Esophagus muscularis mucosa (tissue), 4 donors: ENCODE results near the gene FGF14. TPM values are rescaled to one million over a fixed set of nuclear protein-coding genes. Genes with fewer than 3 reads are reported as not detected.

ENCODE experiments used
- DNase-seq: peaks from one replicate; pipeline ENCODE4 v3.0.0-alpha.2; 2017; ENCODE audit errors: extremely low spot score
- H3K27ac ChIP-seq, 4 donors: fragments of 200-600 bp; sonication (generic); replicated peaks in 1 of 4; 1 replicate in 3 of 4; 2 replicates in 1 of 4; pipeline ENCODE4 v1.5.1; 2016 to 2019; ENCODE audit warnings: mild to moderate bottlenecking in 1 of 4
- H3K27me3 ChIP-seq, 4 donors: fragments of 200-600 bp; sonication (generic); one replicate each; pipeline versions ENCODE4 v1.5.1 to v1.6.0; 2016 to 2019
- H3K36me3 ChIP-seq, 4 donors: fragments of 200-600 bp; sonication (generic); one replicate each; pipeline ENCODE4 v1.5.1; 2016 to 2019
- H3K4me1 ChIP-seq, 4 donors: fragments of 200-600 bp; sonication (generic); one replicate each; pipeline ENCODE4 v1.5.1; 2016 to 2019
- H3K4me3 ChIP-seq, 4 donors: fragments of 200-600 bp; sonication (generic); 1 replicate in 2 of 4; 2 replicates in 2 of 4; pipeline ENCODE4 v1.5.1; 2016 to 2019; ENCODE audit warnings: mild to moderate bottlenecking in 4 of 4, moderate library complexity in 1 of 4
- H3K9me3 ChIP-seq, 4 donors: fragments of 200-600 bp; sonication (generic); 1 replicate in 3 of 4; 2 replicates in 1 of 4; pipeline ENCODE4 v1.5.1; 2016 to 2019
- EP300 ChIP-seq: sonication (generic); formaldehyde crosslinking; IDR thresholded peaks from one replicate; pipeline ENCODE4 v1.6.1; 2017; ENCODE audit warnings: antibody characterized with exemption
- POLR2A ChIP-seq: fragments of 450-650 bp; IDR thresholded peaks from one replicate; pipeline ENCODE4 v1.6.1; 2017; ENCODE audit warnings: antibody characterized with exemption, moderate library complexity, mild to moderate bottlenecking, low read depth
- POLR2AphosphoS5 ChIP-seq, 2 donors: sonication (generic); formaldehyde crosslinking; IDR thresholded peaks; one replicate each; pipeline ENCODE4 v1.6.1; 2017; ENCODE audit warnings: antibody characterized with exemption in 2 of 2
- WGBS: methylation state at CpG from one replicate; pipeline ENCODE4 v1.1.5; 2018; 5-methylcytosine and 5-hydroxymethylcytosine counted together
- intact Hi-C: fragments of 100-400 bp; cut with DNase I; formaldehyde crosslinking; loops from one replicate; pipeline ENCODE4 v1.15.1; 2023
- total RNA-seq, 4 donors: library from RNA; depleted of rRNA; stranded (reverse); fragments of >200 nt; gene quantifications; one replicate each; pipeline versions ENCODE4 v1.1.0 to v1.2.1, GENCODE V29; 2016
- TF ChIP-seq, protein P1 (sequence below), 3 experiments: fragments of 200-600 bp in 2 of 3; fragments of 450-650 bp in 1 of 3; sonication (generic) in 2 of 3; IDR thresholded peaks; one replicate each; pipeline ENCODE4 v1.5.1; 2017 to 2019; ENCODE audit warnings: antibody characterized with exemption in 3 of 3, mild to moderate bottlenecking in 2 of 3, moderate library complexity in 1 of 3

Gene FGF14
- total RNA-seq, 4 donors from 2014 or later, result 0.33 to 2.1 (median 0.87) TPM

GRCh38 chr13:101817898-101818297 lies 584.0 kb downstream of the FGF14 start:
- Histone ChIP-seq H3K27me3 (no peaks in the 10 kb centered on the region), H3K27ac (no peak overlapping the region), H3K4me1 (no peaks in the 10 kb centered on the region), H3K36me3 (no peaks in the 10 kb centered on the region), H3K4me3 (no peak overlapping the region), H3K9me3 (no peaks in the 10 kb centered on the region)
- no peak for DNase-seq
- no peak for TF ChIP-seq POLR2A
- no peak for TF ChIP-seq POLR2AphosphoS5 (IDR thresholded peaks at IDR 0.05)
- TF ChIP-seq, protein P1, sequence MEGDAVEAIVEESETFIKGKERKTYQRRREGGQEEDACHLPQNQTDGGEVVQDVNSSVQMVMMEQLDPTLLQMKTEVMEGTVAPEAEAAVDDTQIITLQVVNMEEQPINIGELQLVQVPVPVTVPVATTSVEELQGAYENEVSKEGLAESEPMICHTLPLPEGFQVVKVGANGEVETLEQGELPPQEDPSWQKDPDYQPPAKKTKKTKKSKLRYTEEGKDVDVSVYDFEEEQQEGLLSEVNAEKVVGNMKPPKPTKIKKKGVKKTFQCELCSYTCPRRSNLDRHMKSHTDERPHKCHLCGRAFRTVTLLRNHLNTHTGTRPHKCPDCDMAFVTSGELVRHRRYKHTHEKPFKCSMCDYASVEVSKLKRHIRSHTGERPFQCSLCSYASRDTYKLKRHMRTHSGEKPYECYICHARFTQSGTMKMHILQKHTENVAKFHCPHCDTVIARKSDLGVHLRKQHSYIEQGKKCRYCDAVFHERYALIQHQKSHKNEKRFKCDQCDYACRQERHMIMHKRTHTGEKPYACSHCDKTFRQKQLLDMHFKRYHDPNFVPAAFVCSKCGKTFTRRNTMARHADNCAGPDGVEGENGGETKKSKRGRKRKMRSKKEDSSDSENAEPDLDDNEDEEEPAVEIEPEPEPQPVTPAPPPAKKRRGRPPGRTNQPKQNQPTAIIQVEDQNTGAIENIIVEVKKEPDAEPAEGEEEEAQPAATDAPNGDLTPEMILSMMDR (IDR thresholded peaks at IDR 0.05), result no peak
- intact Hi-C loops, result no loop called here
- WGBS, result 84% methylated on average over 3 of the region's 3 CpGs

GRCh38 chr13:101811881-101812280 lies 590.0 kb downstream of the FGF14 start:
- no peaks in the 10 kb centered on the region for H3K36me3 ChIP-seq
- H3K27me3 ChIP-seq, result no peaks in the 10 kb centered on the region
- no peak for TF ChIP-seq POLR2A
- TF ChIP-seq POLR2AphosphoS5 (IDR thresholded peaks at IDR 0.05), result no peak
- TF ChIP-seq, protein P1 (IDR thresholded peaks at IDR 0.05), result no peak
- no peak for TF ChIP-seq EP300
- intact Hi-C loops, result no loop called here
- 67% methylated on average over 1 of the region's 1 CpG for WGBS
- no peaks in the 10 kb centered on the region for H3K4me1 ChIP-seq
- H3K4me3 ChIP-seq, result no peak overlapping the region
- DNase-seq, result no peak
- no peaks in the 10 kb centered on the region for H3K9me3 ChIP-seq
- H3K27ac ChIP-seq, result no peak overlapping the region

- no peak overlapping the region for H3K27ac ChIP-seq
- 62% methylated on average over 1 of the region's 1 CpG for WGBS
- intact Hi-C loops, result no loop called here
- no peaks in the 10 kb centered on the region for H3K36me3 ChIP-seq
- H3K9me3 ChIP-seq, result no peaks in the 10 kb centered on the region
- H3K27me3 ChIP-seq, result no peaks in the 10 kb centered on the region
- TF ChIP-seq, protein P1 (IDR thresholded peaks at IDR 0.05), result no peak
- no peak for TF ChIP-seq POLR2AphosphoS5 (IDR thresholded peaks at IDR 0.05)
- no peak for TF ChIP-seq POLR2A
- TF ChIP-seq EP300, result no peak
- DNase-seq, result no peak
- no peak overlapping the region for H3K4me3 ChIP-seq
- no peaks in the 10 kb centered on the region for H3K4me1 ChIP-seq
Measured at GRCh38 chr13:101811284-101811839, 590.5 kb downstream of the FGF14 start.

GRCh38 chr13:101799196-101799595 lies 602.7 kb downstream of the FGF14 start:
- no peak for TF ChIP-seq EP300
- no peak for TF ChIP-seq POLR2AphosphoS5 (IDR thresholded peaks at IDR 0.05)
- TF ChIP-seq POLR2A, result no peak
- TF ChIP-seq, protein P1 (IDR thresholded peaks at IDR 0.05), result no peak
- Histone ChIP-seq H3K4me3 (no peak overlapping the region), H3K27ac (no peak overlapping the region), H3K36me3 (no peaks in the 10 kb centered on the region), H3K4me1 (peaks cover 0 to 5% (median 0%) of the 10 kb centered on the region in 4 donors), H3K27me3 (no peaks in the 10 kb centered on the region), H3K9me3 (no peaks in the 10 kb centered on the region)
- intact Hi-C loops, result no loop called here
- 64% methylated on average over 4 of the region's 4 CpGs for WGBS
- DNase-seq, result no peak

GRCh38 chr13:101798437-101798836 lies 603.4 kb downstream of the FGF14 start:
- DNase-seq, result no peak
- Histone ChIP-seq H3K36me3 (no peaks in the 10 kb centered on the region), H3K9me3 (no peaks in the 10 kb centered on the region), H3K4me1 (peaks cover 0 to 5% (median 0%) of the 10 kb centered on the region in 4 donors), H3K4me3 (no peak overlapping the region), H3K27ac (no peak overlapping the region), H3K27me3 (no peaks in the 10 kb centered on the region)
- WGBS, result 91% methylated on average over 1 of the region's 1 CpG
- intact Hi-C loops, result no loop called here
- TF ChIP-seq EP300 (no peak), POLR2AphosphoS5 (IDR thresholded peaks at IDR 0.05) (no peak)
